ENCODE data around the gene PGAM1. TPM values are rescaled to one million over a fixed set of nuclear protein-coding genes. Genes with fewer than 3 reads are reported as not detected.

The PGAM1 gene
- total and polyA plus RNA-seq, 2 of the 13 experiments (the other 11 are each of a cell fraction or from before 2014, with no cell fraction given) = 354 to 483 TPM

- TF ChIP-seq, protein P1, sequence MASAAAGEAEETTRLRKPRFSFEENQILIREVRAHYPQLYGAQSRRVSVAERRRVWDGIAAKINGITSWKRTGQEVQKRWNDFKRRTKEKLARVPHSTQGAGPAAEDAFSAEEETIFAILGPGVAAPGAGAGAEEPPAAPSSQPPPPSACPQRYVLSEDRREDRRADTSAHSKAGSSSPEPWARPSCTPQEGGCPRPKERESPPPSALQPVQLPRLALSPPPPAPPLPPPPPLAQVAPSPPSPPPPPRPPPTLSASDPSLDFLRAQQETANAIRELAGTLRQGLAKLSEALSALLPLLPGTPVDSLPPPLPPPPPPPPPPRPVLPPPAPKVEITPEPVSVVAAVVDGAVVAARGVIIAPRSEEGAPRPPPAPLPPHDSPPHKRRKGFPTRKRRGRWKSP (CRISPR knock-in tag; IDR thresholded peaks at IDR 0.05) = peak; percentile 38; the same call in 1 of the 2 replicates
- TF ChIP-seq CENPT (CRISPR knock-in tag; IDR thresholded peaks at IDR 0.05; ENCODE audit: low read depth) (no peak), NBN (conservative IDR thresholded peaks at IDR 0.05) (no peak), PBX3 (CRISPR knock-in tag; IDR thresholded peaks at IDR 0.05; ENCODE audit: borderline replicate concordance) (no peak; the same call in 1 of the 2 replicates), TOPORS (CRISPR knock-in tag; IDR thresholded peaks at IDR 0.05) (peak; percentile 81; the same call in 1 of the 2 replicates), ZNF878 (CRISPR knock-in tag; IDR thresholded peaks at IDR 0.05) (peak; percentile 42; the same call in 1 of the 2 replicates), ELF1 (CRISPR knock-in tag; IDR thresholded peaks at IDR 0.05) (peak; percentile 93), ZNF367 (CRISPR knock-in tag; IDR thresholded peaks at IDR 0.05; ENCODE audit: borderline replicate concordance) (0 out of 2 replicates have a peak, but pooled peaks have one; percentile 15), GRHL1 (CRISPR knock-in tag; conservative IDR thresholded peaks at IDR 0.05) (no peak), HBP1 (CRISPR knock-in tag; IDR thresholded peaks at IDR 0.05; ENCODE audit: low read depth) (peak; percentile 45; the same call in 1 of the 2 replicates), NPAS2 (CRISPR knock-in tag; IDR thresholded peaks at IDR 0.05; ENCODE audit: borderline replicate concordance) (no peak), PAX8 (CRISPR knock-in tag; IDR thresholded peaks at IDR 0.05; ENCODE audit: borderline replicate concordance) (0 out of 2 replicates have a peak, but pooled peaks have one; percentile 28), SIN3A (IDR thresholded peaks at IDR 0.05; ENCODE audit: borderline replicate concordance, low read depth, low read length) (peak; percentile 65; the same call in 1 of the 2 replicates), SSRP1 (CRISPR knock-in tag; IDR thresholded peaks at IDR 0.05) (no peak), NFRKB (IDR thresholded peaks at IDR 0.05) (no peak)
- TF ChIP-seq, protein P2, sequence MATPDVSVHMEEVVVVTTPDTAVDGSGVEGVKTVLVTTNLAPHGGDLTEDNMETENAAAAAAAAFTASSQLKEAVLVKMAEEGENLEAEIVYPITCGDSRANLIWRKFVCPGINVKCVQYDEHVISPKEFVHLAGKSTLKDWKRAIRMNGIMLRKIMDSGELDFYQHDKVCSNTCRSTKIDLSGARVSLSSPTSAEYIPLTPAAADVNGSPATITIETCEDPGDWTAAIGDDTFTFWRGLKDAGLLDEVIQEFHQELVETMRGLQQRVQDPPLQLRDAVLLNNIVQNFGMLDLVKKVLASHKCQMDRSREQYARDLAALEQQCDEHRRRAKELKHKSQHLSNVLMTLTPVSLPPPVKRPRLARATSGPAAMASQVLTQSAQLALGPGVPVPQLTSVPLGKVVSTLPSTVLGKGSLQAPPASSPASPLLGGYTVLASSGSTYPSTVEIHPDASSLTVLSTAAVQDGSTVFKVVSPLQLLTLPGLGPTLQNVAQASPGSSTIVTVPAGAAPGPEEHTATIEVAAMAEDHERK (CRISPR knock-in tag; IDR thresholded peaks at IDR 0.05; ENCODE audit: low read depth) = peak; percentile 65; the same call in 1 of the 2 replicates
- TF ChIP-seq, protein P3, sequence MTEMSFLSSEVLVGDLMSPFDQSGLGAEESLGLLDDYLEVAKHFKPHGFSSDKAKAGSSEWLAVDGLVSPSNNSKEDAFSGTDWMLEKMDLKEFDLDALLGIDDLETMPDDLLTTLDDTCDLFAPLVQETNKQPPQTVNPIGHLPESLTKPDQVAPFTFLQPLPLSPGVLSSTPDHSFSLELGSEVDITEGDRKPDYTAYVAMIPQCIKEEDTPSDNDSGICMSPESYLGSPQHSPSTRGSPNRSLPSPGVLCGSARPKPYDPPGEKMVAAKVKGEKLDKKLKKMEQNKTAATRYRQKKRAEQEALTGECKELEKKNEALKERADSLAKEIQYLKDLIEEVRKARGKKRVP (CRISPR knock-in tag; IDR thresholded peaks at IDR 0.05) = no peak; a peak in 1 of 4 replicates
- TF ChIP-seq, protein P4, sequence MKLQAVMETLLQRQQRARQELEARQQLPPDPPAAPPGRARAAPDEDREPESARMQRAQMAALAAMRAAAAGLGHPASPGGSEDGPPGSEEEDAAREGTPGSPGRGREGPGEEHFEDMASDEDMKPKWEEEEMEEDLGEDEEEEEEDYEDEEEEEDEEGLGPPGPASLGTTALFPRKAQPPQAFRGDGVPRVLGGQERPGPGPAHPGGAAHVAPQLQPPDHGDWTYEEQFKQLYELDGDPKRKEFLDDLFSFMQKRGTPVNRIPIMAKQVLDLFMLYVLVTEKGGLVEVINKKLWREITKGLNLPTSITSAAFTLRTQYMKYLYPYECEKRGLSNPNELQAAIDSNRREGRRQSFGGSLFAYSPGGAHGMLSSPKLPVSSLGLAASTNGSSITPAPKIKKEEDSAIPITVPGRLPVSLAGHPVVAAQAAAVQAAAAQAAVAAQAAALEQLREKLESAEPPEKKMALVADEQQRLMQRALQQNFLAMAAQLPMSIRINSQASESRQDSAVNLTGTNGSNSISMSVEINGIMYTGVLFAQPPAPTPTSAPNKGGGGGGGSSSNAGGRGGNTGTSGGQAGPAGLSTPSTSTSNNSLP (IDR thresholded peaks at IDR 0.05; ENCODE audit: low read depth, low read length) = peak; percentile 46; the same call in 1 of the 2 replicates
Measured at GRCh38 chr10:97445722-97446639, 20.0 kb downstream of the PGAM1 start, which contains the start of the genes EXOSC1 and ZDHHC16 (continued).

All from HepG2 (cell line).